Peyer's patch (tissue), 4 donors: Measurements from ENCODE around the gene MORN5. TPM values are rescaled to one million over a fixed set of nuclear protein-coding genes. Genes with fewer than 3 reads are reported as not detected.

ENCODE experiments used
- DNase-seq, 3 donors: peaks; one replicate each; pipeline ENCODE4 v3.0.0-alpha.2; 2017 to 2019
- H3K27ac ChIP-seq, 4 donors: fragments of 200-600 bp; sonication (generic); one replicate each; pipeline ENCODE4 v1.5.1; 2016 to 2019
- H3K27me3 ChIP-seq, 2 donors: fragments of 200-600 bp; sonication (generic); one replicate each; pipeline ENCODE4 v1.5.1; 2019
- H3K36me3 ChIP-seq, 3 donors: fragments of 200-600 bp; sonication (generic); one replicate each; pipeline ENCODE4 v1.5.1; 2016 to 2019
- H3K4me1 ChIP-seq, 4 donors: fragments of 200-600 bp; sonication (generic); one replicate each; pipeline ENCODE4 v1.5.1; 2016 to 2019
- H3K4me3 ChIP-seq, 4 donors: fragments of 200-600 bp; sonication (generic); 1 replicate in 3 of 4; 2 replicates in 1 of 4; pipeline ENCODE4 v1.5.1; 2016 to 2019; ENCODE audit warnings: mild to moderate bottlenecking in 1 of 4
- H3K9me3 ChIP-seq, 4 donors: fragments of 200-600 bp; sonication (generic); one replicate each; pipeline ENCODE4 v1.5.1; 2016 to 2019; ENCODE audit warnings: mild to moderate bottlenecking in 1 of 4
- CTCF ChIP-seq, 6 experiments: fragments of 450-650 bp in 4 of 6; fragments of 200-600 bp in 2 of 6; sonication (generic) in 1 of 6; IDR thresholded peaks; one replicate each; pipeline ENCODE4 v1.5.1; 2017 to 2019; ENCODE audit warnings: antibody characterized with exemption in 6 of 6, mild to moderate bottlenecking in 3 of 6, moderate library complexity in 1 of 6
- POLR2A ChIP-seq, 2 donors: fragments of 450-650 bp; IDR thresholded peaks; one replicate each; pipeline ENCODE4 v1.5.1; 2017; ENCODE audit warnings: antibody characterized with exemption in 2 of 2, mild to moderate bottlenecking in 2 of 2, moderate library complexity in 2 of 2
- total RNA-seq, 4 donors: library from RNA; depleted of rRNA; stranded (reverse); fragments of >200 nt; gene quantifications; one replicate each; pipeline ENCODE4 v1.1.0, GENCODE V29; 2016

Gene MORN5
- total RNA-seq, 4 donors from 2014 or later, result not detected

GRCh38 chr9:122125509-122126330 is 34.0 kb upstream of the MORN5 start:
- Histone ChIP-seq H3K27me3 (peaks cover 0 to 7% of the 10 kb centered on the region in 2 donors), H3K36me3 (no peaks in the 10 kb centered on the region)

GRCh38 chr9:122126331-122127261 is 33.1 kb upstream of the MORN5 start:
- peak overlapping the region in 2 of 4 donors; percentile 8 to 32 for H3K4me3 ChIP-seq
- H3K27ac ChIP-seq, result no peak overlapping the region
- no peaks in the 10 kb centered on the region for H3K36me3 ChIP-seq
- H3K9me3 ChIP-seq, result no peaks in the 10 kb centered on the region
- TF ChIP-seq POLR2A (IDR thresholded peaks at IDR 0.05), result no peak
- TF ChIP-seq CTCF (IDR thresholded peaks at IDR 0.05), result no peak
- no peak for DNase-seq
- peaks cover 0 to 13% (median 4%) of the 10 kb centered on the region in 4 donors for H3K4me1 ChIP-seq
- peaks cover 0 to 7% of the 10 kb centered on the region in 2 donors for H3K27me3 ChIP-seq

More at GRCh38 chr9:122125509-122126330, 34.0 kb upstream of the MORN5 start:
- no peak overlapping the region for H3K27ac ChIP-seq
- TF ChIP-seq CTCF (IDR thresholded peaks at IDR 0.05), result no peak
- TF ChIP-seq POLR2A (IDR thresholded peaks at IDR 0.05), result no peak
- peaks cover 0 to 13% (median 4%) of the 10 kb centered on the region in 4 donors for H3K4me1 ChIP-seq
- no peaks in the 10 kb centered on the region for H3K9me3 ChIP-seq
- no peak for DNase-seq
- H3K4me3 ChIP-seq, result peak overlapping the region in 1 of 4 donors; percentile 32

- Histone ChIP-seq H3K27me3 (peaks cover 0 to 7% of the 10 kb centered on the region in 2 donors), H3K36me3 (no peaks in the 10 kb centered on the region), H3K4me3 (no peak overlapping the region), H3K27ac (no peak overlapping the region), H3K9me3 (no peaks in the 10 kb centered on the region), H3K4me1 (peaks cover 0 to 13% (median 4%) of the 10 kb centered on the region in 4 donors)
- DNase-seq, result no peak
- TF ChIP-seq POLR2A (IDR thresholded peaks at IDR 0.05) (no peak), CTCF (IDR thresholded peaks at IDR 0.05) (no peak)
Measured at GRCh38 chr9:122127396-122127798, 32.3 kb upstream of the MORN5 start.

- H3K36me3 ChIP-seq, result no peaks in the 10 kb centered on the region
- peaks cover 0 to 13% (median 4%) of the 10 kb centered on the region in 4 donors for H3K4me1 ChIP-seq
- peaks cover 0 to 7% of the 10 kb centered on the region in 2 donors for H3K27me3 ChIP-seq
- H3K4me3 ChIP-seq, result no peak overlapping the region
- H3K9me3 ChIP-seq, result no peaks in the 10 kb centered on the region
- peak in 1 of 3 donors; percentile 45 for DNase-seq
- TF ChIP-seq CTCF (IDR thresholded peaks at IDR 0.05) (no peak), POLR2A (IDR thresholded peaks at IDR 0.05) (no peak)
- no peak overlapping the region for H3K27ac ChIP-seq
Measured at GRCh38 chr9:122128007-122128968, 31.4 kb upstream of the MORN5 start.

- Histone ChIP-seq H3K9me3 (no peaks in the 10 kb centered on the region), H3K4me3 (no peak overlapping the region), H3K4me1 (peaks cover 0 to 13% (median 4%) of the 10 kb centered on the region in 4 donors), H3K27ac (no peak overlapping the region), H3K27me3 (peaks cover 0 to 7% of the 10 kb centered on the region in 2 donors), H3K36me3 (no peaks in the 10 kb centered on the region)
- DNase-seq, result no peak
- no peak for TF ChIP-seq CTCF (IDR thresholded peaks at IDR 0.05)
- no peak for TF ChIP-seq POLR2A (IDR thresholded peaks at IDR 0.05)
Measured at GRCh38 chr9:122128969-122129343, 30.8 kb upstream of the MORN5 start.
